Measurements from ENCODE around the gene GRIA2.

GRIA2 gene

GRCh38 chr4:157265281-157265680 is 44.8 kb downstream of the GRIA2 start:
- FAIRE-seq = no peak

- FAIRE-seq = no peak
Measured at GRCh38 chr4:157270108-157270507, 49.6 kb downstream of the GRIA2 start.

- FAIRE-seq = no peak
Measured at GRCh38 chr4:157270552-157270951, 50.0 kb downstream of the GRIA2 start.

GRCh38 chr4:157271166-157271869 is 50.8 kb downstream of the GRIA2 start:
- FAIRE-seq = no peak

- FAIRE-seq = no peak
Measured at GRCh38 chr4:157280673-157281072, 60.1 kb downstream of the GRIA2 start.

GRCh38 chr4:157282019-157282418 is 61.5 kb downstream of the GRIA2 start:
- FAIRE-seq = no peak

- FAIRE-seq = no peak
Measured at GRCh38 chr4:157287445-157287844, 66.9 kb downstream of the GRIA2 start.

- no peak for FAIRE-seq
Measured at GRCh38 chr4:157290622-157291021, 70.1 kb downstream of the GRIA2 start.

GRCh38 chr4:157291071-157291470 is 70.5 kb downstream of the GRIA2 start:
- no peak for FAIRE-seq

- FAIRE-seq = no peak
Measured at GRCh38 chr4:157293673-157294072, 73.1 kb downstream of the GRIA2 start.

GRCh38 chr4:157294575-157294974 is 74.0 kb downstream of the GRIA2 start:
- FAIRE-seq = no peak

GRCh38 chr4:157300701-157301100 is 80.2 kb downstream of the GRIA2 start:
- FAIRE-seq = no peak

GRCh38 chr4:157303471-157303960 is 83.0 kb downstream of the GRIA2 start:
- FAIRE-seq = no peak

- FAIRE-seq = no peak
Measured at GRCh38 chr4:157304769-157305168, 84.2 kb downstream of the GRIA2 start.

- FAIRE-seq = no peak
Measured at GRCh38 chr4:157312702-157313101, 92.2 kb downstream of the GRIA2 start.

- FAIRE-seq = no peak
Measured at GRCh38 chr4:157314906-157315305, 94.4 kb downstream of the GRIA2 start.

GRCh38 chr4:157315968-157316367 is 95.4 kb downstream of the GRIA2 start:
- no peak for FAIRE-seq

- no peak for FAIRE-seq
Measured at GRCh38 chr4:157320092-157320491, 99.6 kb downstream of the GRIA2 start.

- no peak for FAIRE-seq
Measured at GRCh38 chr4:157327666-157328065, 107.1 kb downstream of the GRIA2 start.

GRCh38 chr4:157357887-157358286 is 137.4 kb downstream of the GRIA2 start:
- no peak for FAIRE-seq

GRCh38 chr4:157358439-157358838 is 137.9 kb downstream of the GRIA2 start:
- FAIRE-seq = no peak

GRCh38 chr4:157358851-157359250 is 138.3 kb downstream of the GRIA2 start:
- FAIRE-seq = no peak

GRCh38 chr4:157363360-157363759 is 142.8 kb downstream of the GRIA2 start:
- FAIRE-seq = no peak

- no peak for FAIRE-seq
Measured at GRCh38 chr4:157372154-157372553, 151.6 kb downstream of the GRIA2 start.

GRCh38 chr4:157372567-157372966 is 152.0 kb downstream of the GRIA2 start:
- FAIRE-seq = no peak

Measured in endometrium (tissue), 2 donors.